NCI-H524 treated with DMSO at 0.1 percent for 48 hours (cell line): ENCODE measurements around the gene RAD51C.
"Not testable (repeated sequence)": the region's sequence is repeated elsewhere in the genome, so short reads cannot be mapped to it uniquely, and the experiment has no call there.

ENCODE experiments used
- DNase-seq: peaks from one replicate; lab custom pipeline; 2025; lab: John Stamatoyannopoulos, UW

RAD51C gene

GRCh38 chr17:58684003-58684402 lies 8.4 kb upstream of the RAD51C start:
- no peak for DNase-seq

- not testable (repeated sequence) for DNase-seq
Observed at GRCh38 chr17:58684462-58684861, 7.9 kb upstream of the RAD51C start.

- DNase-seq, result no peak
Observed at GRCh38 chr17:58686980-58687379, 5.4 kb upstream of the RAD51C start.

GRCh38 chr17:58688521-58688920 lies 3.9 kb upstream of the RAD51C start:
- DNase-seq, result no peak

- not testable (repeated sequence) for DNase-seq
Observed at GRCh38 chr17:58690033-58690432, 2.4 kb upstream of the RAD51C start.

- no peak for DNase-seq
Observed at GRCh38 chr17:58691701-58692238, 632 bp upstream of the RAD51C start, which contains the start of gene TEX14. Gene TEX14, minus strand, starts transcription at chr17:58692045. Its CDS starts 40,044 bp downstream, at chr17:58652001.

GRCh38 chr17:58693208-58693607 lies 806 bp downstream of the RAD51C start:
- no peak for DNase-seq

- no peak for DNase-seq
Observed at GRCh38 chr17:58693751-58694150, 1.3 kb downstream of the RAD51C start.

- DNase-seq, result no peak
Observed at GRCh38 chr17:58694302-58694701, 1.9 kb downstream of the RAD51C start.

- no peak for DNase-seq
Observed at GRCh38 chr17:58694826-58695225, 2.4 kb downstream of the RAD51C start.

- no peak for DNase-seq
Observed at GRCh38 chr17:58699771-58700170, 7.4 kb downstream of the RAD51C start.

GRCh38 chr17:58702045-58702476 lies 9.7 kb downstream of the RAD51C start:
- DNase-seq, result no peak

GRCh38 chr17:58702708-58703107 lies 10.3 kb downstream of the RAD51C start:
- no peak for DNase-seq

- DNase-seq, result no peak
Observed at GRCh38 chr17:58703137-58703915, 10.9 kb downstream of the RAD51C start.

- no peak for DNase-seq
Observed at GRCh38 chr17:58703916-58704286, 11.5 kb downstream of the RAD51C start.

- DNase-seq, result no peak
Observed at GRCh38 chr17:58706351-58707140, 14.1 kb downstream of the RAD51C start.

GRCh38 chr17:58710948-58711552 lies 18.6 kb downstream of the RAD51C start:
- DNase-seq, result no peak

- DNase-seq, result no peak
Observed at GRCh38 chr17:58722274-58722673, 29.9 kb downstream of the RAD51C start.

GRCh38 chr17:58722696-58723095 lies 30.3 kb downstream of the RAD51C start:
- no peak for DNase-seq

GRCh38 chr17:58728798-58729197 lies 36.4 kb downstream of the RAD51C start:
- no peak for DNase-seq

GRCh38 chr17:58730937-58731336 lies 38.5 kb downstream of the RAD51C start:
- no peak for DNase-seq

GRCh38 chr17:58734040-58734439 lies 41.6 kb downstream of the RAD51C start:
- DNase-seq, result no peak
